KMS-11 (cell line): ENCODE measurements around the gene NFX1.

Experiments used
- H2AFZ ChIP-seq: fragments of 200-600 bp; sonication (generic); 2 replicates; pipeline ENCODE4 v1.6.1; 2016; ENCODE audit warnings: antibody characterized with exemption, mixed run types, low read depth
- H3K27ac ChIP-seq: fragments of 200-600 bp; sonication (generic); 2 replicates; pipeline ENCODE4 v1.6.1; 2016; ENCODE audit warnings: mild to moderate bottlenecking, mixed run types
- H3K27me3 ChIP-seq: fragments of 200-600 bp; sonication (generic); 2 replicates; pipeline ENCODE4 v1.6.1; 2017; ENCODE audit warnings: mild to moderate bottlenecking, low read depth, mixed run types, moderate library complexity; ENCODE audit not compliant: insufficient read depth
- H3K36me3 ChIP-seq: fragments of 200-600 bp; sonication (generic); 2 replicates; pipeline ENCODE4 v1.6.1; 2017; ENCODE audit warnings: mild to moderate bottlenecking, mixed run types; ENCODE audit not compliant: insufficient read depth
- H3K4me1 ChIP-seq: fragments of 200-600 bp; sonication (generic); 2 replicates; pipeline ENCODE4 v1.6.1; 2016; ENCODE audit warnings: mild to moderate bottlenecking, low read depth, mixed run types; ENCODE audit not compliant: poor library complexity, severe bottlenecking
- H3K4me2 ChIP-seq: fragments of 200-600 bp; sonication (generic); 2 replicates; pipeline ENCODE4 v1.7.0; 2016; ENCODE audit warnings: mild to moderate bottlenecking, mixed run types
- H3K4me3 ChIP-seq: fragments of 200-600 bp; sonication (generic); IDR thresholded peaks from 2 replicates; pipeline ENCODE4 v1.6.1; 2017; ENCODE audit warnings: low read depth, low read length, mixed read lengths; ENCODE audit not compliant: insufficient read depth
- H3K79me2 ChIP-seq: fragments of 200-600 bp; sonication (generic); 2 replicates; pipeline ENCODE4 v1.6.1; 2016; ENCODE audit warnings: low read depth, mixed run types; ENCODE audit not compliant: insufficient read depth
- H3K9ac ChIP-seq: fragments of 200-600 bp; sonication (generic); 2 replicates; pipeline ENCODE4 v1.6.1; 2016; ENCODE audit warnings: mild to moderate bottlenecking, mixed run types
- H4K20me1 ChIP-seq: fragments of 200-600 bp; sonication (generic); 2 replicates; pipeline ENCODE4 v1.6.1; 2016; ENCODE audit warnings: mild to moderate bottlenecking, mixed run types; ENCODE audit not compliant: insufficient read depth
- CTCF ChIP-seq: fragments of 200-600 bp; sonication (generic); conservative IDR thresholded peaks from 2 replicates; pipeline ENCODE4 v1.6.1; 2017; ENCODE audit warnings: low read depth, mild to moderate bottlenecking, antibody characterized with exemption, low read length, moderate library complexity, mixed read lengths

Gene NFX1

GRCh38 chr9:33255471-33255870 lies 34.8 kb upstream of the NFX1 start:
- Histone ChIP-seq H3K36me3 (peaks cover 33% of the 10 kb centered on the region; the same call in 1 of the 2 replicates), H3K79me2 (no peaks in the 10 kb centered on the region), H3K4me1 (peaks cover 6% of the 10 kb centered on the region), H3K9ac (no peak overlapping the region), H3K4me3 (no peak overlapping the region), H3K27ac (no peak overlapping the region), H4K20me1 (no peaks in the 10 kb centered on the region), H2AFZ (no peak overlapping the region), H3K4me2 (no peak overlapping the region), H3K27me3 (no peaks in the 10 kb centered on the region)
- no peak for TF ChIP-seq CTCF

- Histone ChIP-seq H3K36me3 (peaks cover 33% of the 10 kb centered on the region; the same call in 1 of the 2 replicates), H2AFZ (no peak overlapping the region), H3K27me3 (no peaks in the 10 kb centered on the region), H3K27ac (no peak overlapping the region), H3K79me2 (no peaks in the 10 kb centered on the region), H3K4me3 (no peak overlapping the region), H4K20me1 (no peaks in the 10 kb centered on the region), H3K4me2 (no peak overlapping the region), H3K4me1 (peaks cover 7% of the 10 kb centered on the region), H3K9ac (no peak overlapping the region)
- TF ChIP-seq CTCF = no peak
Measured at GRCh38 chr9:33256236-33256635, 34.1 kb upstream of the NFX1 start.

- Histone ChIP-seq H3K4me3 (no peak overlapping the region), H3K27me3 (no peaks in the 10 kb centered on the region), H3K4me2 (no peak overlapping the region), H3K36me3 (peaks cover 33% of the 10 kb centered on the region; the same call in 1 of the 2 replicates), H4K20me1 (no peaks in the 10 kb centered on the region), H2AFZ (no peak overlapping the region), H3K79me2 (peaks cover 7% of the 10 kb centered on the region; the same call in 1 of the 2 replicates), H3K4me1 (peaks cover 16% of the 10 kb centered on the region), H3K27ac (no peak overlapping the region), H3K9ac (no peak overlapping the region)
- TF ChIP-seq CTCF = no peak
Measured at GRCh38 chr9:33257276-33257675, 33.0 kb upstream of the NFX1 start.

- H2AFZ ChIP-seq = no peak overlapping the region
- H3K27me3 ChIP-seq = no peaks in the 10 kb centered on the region
- peaks cover 33% of the 10 kb centered on the region; the same call in 1 of the 2 replicates for H3K36me3 ChIP-seq
- no peaks in the 10 kb centered on the region for H4K20me1 ChIP-seq
- no peak overlapping the region for H3K4me3 ChIP-seq
- peaks cover 30% of the 10 kb centered on the region for H3K79me2 ChIP-seq
- H3K4me1 ChIP-seq = peaks cover 24% of the 10 kb centered on the region
- H3K9ac ChIP-seq = no peak overlapping the region
- TF ChIP-seq CTCF = no peak
- H3K27ac ChIP-seq = no peak overlapping the region
- H3K4me2 ChIP-seq = no peak overlapping the region
Measured at GRCh38 chr9:33260372-33260771, 29.9 kb upstream of the NFX1 start.
